Activated CD8-positive, alpha-beta memory T cell treated with anti-CD3 and anti-CD28 coated beads, Interleukin-2, amount 50 U/mL, for 4 hours (primary cell): ENCODE data around the gene MNT.
A peak's percentile ranks its signal among the peaks of the same experiment; 100 is the strongest.
"Not testable (repeated sequence)": the region's sequence is repeated elsewhere in the genome, so short reads cannot be mapped to it uniquely, and the experiment has no call there.

Source experiments
- DNase-seq: peaks from one replicate; pipeline ENCODE4 v3.0.0-alpha.2; 2020

Gene MNT, protein sequence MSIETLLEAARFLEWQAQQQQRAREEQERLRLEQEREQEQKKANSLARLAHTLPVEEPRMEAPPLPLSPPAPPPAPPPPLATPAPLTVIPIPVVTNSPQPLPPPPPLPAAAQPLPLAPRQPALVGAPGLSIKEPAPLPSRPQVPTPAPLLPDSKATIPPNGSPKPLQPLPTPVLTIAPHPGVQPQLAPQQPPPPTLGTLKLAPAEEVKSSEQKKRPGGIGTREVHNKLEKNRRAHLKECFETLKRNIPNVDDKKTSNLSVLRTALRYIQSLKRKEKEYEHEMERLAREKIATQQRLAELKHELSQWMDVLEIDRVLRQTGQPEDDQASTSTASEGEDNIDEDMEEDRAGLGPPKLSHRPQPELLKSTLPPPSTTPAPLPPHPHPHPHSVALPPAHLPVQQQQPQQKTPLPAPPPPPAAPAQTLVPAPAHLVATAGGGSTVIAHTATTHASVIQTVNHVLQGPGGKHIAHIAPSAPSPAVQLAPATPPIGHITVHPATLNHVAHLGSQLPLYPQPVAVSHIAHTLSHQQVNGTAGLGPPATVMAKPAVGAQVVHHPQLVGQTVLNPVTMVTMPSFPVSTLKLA

DNA sequence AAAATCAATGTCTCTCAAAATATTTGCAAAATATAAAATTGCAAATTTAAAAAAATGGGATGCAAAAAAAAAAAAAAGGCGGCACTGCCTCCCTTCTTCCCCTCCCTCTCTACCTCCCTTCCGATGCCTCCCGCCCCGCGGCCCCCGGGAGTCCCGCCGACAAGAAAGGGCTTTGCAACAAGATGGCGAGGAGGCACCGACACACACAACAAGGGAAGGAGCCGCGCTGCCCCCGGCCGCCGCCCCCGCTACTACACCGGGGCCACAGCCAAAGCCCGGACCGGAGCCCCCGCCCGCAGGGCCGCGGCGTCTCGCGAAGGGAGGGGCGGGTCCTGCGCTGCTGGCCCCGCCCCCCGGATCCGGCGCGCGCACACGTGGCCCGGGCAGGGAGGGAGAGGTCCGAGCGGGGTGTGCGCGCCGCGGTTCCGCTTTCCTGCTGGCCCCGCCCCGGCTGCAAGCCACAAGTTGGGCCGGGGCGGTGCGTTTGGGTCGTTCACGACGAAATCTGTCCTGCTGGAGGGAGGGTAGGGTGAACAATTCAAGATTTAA is at the start of gene MNT:
Gene MNT, minus strand, starts transcription at position 184 of the 549 bp plus-strand sequence. CDS start 348 bp downstream, outside the sequence.
- peak; percentile 92 for DNase-seq

DNA sequence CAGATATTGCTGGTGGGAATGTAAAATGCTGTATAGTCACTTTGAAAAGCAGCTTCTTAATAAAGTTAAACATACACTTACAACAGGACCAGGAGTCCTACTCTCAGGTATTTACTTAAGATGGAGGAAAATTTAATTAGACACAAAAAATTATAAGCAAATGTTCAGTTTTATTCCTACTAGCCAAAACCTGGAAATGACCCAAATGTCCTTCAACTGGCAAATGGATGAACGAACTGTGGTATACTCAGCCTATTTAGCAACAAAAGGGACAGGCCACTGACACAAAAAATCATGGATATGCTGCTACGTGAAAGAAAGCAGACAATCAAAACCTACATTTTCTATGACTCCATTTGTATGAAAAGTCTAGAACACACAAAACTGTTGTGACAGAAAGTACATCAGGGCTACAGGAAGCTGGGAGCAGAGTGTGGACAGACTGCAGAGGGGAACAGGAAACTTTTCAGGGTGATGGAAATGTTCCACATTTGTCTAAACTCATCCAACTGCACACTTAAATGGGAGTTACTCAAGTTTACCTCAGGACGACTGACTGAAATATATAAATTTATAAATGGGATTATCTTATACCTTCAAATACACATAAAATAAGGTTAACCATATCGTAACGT is 49.3 kb upstream of the MNT start:
- DNase-seq = no peak

DNA sequence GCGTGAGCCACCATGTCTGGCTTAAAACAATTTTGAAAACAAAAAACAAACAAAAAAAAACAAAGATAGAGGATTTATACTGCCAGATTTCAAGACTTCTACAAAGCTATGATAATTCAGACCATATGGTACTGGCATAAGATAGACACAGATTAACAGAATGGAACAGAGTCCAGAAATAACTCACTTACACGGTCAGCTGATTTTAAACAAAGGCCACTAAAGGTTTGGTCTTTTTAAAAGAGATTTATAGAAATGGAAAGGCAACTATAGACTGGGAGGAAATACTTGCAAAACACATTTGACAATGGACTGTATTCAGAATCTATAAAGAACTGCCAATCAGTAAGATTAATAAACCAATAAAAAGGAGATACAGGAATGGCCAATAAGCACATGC is 48.6 kb upstream of the MNT start:
- no peak for DNase-seq

DNA sequence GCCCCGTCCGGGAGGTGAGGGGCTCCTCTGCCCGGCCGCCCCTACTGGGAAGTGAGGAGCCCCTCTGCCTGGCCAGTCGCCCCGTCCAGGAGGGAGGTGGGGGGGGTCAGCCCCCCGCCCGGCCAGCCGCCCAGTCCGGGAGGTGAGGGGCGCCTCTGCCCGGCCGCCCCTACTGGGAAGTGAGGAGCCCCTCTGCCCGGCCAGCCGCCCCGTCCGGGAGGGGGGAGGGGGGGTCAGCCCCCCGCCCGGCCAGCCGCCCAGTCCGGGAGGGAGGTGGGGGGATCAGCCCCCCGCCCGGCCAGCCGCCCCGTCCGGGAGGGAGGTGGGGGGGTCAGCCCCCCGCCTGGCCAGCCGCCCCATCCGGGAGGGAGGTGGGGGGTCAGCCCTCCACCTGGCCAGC is 46.6 kb upstream of the MNT start:
- DNase-seq = not testable (repeated sequence)

DNA sequence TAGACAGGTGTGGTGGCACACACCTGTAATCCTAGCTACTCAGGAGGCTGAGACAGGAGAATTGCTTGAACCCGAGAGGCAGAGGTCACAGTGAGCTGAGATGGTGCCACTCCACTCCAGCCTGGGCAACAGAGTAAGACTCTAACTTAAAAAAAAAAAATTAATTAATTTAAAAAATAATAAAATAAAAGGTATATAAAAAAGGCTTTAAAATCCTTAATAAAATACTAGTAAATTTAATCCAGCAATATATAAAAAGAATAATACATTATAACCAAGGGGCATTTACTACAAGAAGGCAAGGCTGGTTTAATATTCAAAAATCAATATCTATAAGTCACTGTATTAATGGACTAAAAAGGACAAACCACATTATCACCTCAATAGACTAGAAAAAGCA is 44.8 kb upstream of the MNT start:
- DNase-seq = no peak

DNA sequence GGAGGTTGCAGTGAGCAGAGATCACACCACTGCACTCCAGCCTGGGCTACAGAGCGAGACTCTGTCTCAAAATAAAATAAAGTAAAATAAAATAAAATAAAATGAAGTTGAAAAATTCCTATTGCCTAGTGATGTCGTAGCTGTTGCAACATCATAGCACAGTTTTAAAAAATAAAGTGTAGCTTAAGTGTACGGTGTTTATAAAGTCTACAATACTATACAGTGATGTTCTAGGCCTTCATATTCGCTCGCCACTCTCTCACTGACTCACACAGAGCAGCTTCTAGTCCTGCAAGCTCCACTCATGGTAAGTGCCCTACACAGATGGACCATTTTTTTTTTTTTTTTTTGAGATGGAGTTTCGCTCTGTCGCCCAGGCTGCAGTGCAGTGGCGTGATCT is 43.5 kb upstream of the MNT start:
- no peak for DNase-seq

DNA sequence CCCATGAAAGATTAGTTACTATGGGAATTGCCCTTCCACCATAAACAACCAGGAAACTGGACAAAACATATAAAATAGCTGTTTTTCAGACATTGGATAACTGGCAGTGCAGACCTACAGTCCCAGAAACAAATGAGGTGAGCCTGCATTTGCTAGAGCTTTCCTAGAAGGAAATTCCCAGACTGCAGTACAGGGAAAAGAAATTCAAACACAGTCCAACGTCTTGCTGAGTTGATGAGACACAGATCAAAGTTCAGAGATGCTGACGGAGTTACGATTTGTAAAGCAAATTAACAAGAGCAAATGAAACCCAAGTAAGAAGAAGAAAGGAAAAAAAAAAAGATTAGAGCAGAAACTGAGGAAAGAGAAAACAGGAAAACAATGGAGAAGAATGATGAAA is 41.3 kb upstream of the MNT start:
- DNase-seq = no peak

DNA sequence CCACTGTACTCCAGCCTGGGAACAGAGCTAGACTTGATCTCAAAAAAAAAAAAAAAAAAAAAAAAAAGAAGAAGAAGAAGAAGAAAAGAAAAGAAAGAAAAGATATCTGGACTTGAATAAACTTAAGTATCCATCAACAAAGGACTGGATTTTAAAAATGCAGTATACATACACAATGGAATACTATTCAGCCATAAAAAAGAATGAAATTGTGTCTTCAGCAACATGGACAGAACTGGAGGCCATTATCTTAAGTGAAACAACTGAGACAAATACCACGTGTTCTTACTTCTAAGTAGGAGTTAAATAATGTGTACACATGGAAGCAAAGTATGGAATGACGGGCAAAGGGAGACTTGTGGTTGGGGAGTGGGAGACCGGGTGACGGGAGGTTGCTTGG is 40.1 kb upstream of the MNT start:
- DNase-seq = no peak

DNA sequence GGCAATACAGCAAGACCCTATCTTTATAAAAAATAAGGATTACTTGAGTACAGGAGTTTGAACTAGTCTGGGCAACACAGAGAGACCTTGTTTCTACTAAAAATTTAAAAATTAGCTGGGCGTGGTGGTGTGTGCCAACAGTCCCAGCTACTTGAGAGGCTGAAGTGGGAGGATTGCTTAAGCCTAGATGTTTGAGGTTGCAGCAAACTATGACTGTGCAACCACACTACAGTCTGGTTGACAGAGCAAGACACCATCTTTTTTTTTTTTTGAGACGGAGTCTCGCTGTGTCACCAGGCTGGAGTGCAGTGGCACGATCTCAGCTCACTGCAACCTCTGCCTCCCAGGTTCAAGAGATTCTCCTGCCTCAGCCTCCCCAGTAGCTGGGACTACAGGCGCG is 39.1 kb upstream of the MNT start:
- not testable (repeated sequence) for DNase-seq

DNA sequence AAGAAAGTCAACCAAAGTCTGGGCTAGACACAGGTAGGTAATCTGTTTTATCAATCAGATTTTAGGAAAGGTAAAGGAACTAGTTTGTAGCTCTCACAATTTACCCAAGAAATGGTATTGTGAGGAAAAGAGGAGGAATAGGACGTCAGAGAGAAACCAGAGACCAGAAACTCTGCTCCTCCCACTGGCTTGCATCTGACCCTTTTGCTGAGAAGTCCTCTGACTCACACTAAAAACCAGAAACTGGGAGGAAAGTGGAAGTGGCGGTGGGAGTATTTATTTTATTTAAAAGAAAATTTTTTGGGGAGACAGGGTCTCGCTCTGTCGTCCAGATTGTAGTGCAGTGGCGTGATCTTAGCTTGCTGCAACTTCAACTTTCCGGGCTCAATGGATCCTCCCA is 38.0 kb upstream of the MNT start:
- DNase-seq = no peak

DNA sequence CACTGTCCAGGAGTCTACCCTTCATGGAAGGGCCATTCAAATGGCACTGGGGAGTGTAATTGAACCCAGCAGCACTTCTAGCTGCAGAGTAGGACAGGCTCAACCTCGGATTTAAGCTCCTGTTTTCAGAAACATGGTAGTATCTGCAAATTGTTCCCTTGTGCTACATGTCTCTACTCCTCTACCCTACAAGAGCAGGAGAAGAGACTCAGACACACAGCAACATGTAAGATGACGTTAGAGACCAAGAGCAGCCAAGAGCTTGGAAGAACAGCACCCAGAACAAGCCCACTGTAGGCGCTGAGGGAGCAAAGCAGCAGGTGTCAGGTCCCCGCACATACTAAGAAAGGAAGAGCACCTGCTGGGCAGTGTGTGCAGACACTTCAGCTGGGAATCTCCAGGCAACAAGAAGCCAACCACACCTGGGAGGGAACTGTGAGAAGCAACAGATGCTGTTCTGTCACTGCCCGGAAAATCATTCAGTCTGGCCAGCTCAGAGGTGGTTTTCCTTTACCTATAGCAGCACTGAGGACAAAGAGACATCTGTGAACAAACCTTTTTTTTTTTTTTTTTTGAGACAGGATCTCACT is 35.6 kb upstream of the MNT start:
- no peak for DNase-seq

DNA sequence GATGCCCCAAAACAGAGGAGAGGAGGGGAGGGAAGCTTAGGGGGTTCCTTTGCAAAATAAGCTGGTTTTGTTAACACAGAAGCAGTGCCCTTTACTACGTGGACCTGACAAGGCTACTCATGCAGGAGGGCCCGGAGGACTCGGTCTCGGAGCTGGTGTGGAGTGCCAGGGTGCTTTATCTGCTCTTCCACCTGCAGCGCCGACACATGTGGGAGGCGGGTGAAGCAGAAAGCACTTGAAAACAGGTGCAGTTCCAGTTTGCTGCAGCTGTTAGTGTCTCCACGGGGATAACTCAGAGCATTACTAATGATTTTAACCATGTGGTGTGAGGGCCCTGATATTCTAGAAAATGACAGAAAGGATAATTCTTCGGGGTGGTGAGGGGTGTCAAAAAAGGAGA is 35.0 kb upstream of the MNT start:
- no peak for DNase-seq

DNA sequence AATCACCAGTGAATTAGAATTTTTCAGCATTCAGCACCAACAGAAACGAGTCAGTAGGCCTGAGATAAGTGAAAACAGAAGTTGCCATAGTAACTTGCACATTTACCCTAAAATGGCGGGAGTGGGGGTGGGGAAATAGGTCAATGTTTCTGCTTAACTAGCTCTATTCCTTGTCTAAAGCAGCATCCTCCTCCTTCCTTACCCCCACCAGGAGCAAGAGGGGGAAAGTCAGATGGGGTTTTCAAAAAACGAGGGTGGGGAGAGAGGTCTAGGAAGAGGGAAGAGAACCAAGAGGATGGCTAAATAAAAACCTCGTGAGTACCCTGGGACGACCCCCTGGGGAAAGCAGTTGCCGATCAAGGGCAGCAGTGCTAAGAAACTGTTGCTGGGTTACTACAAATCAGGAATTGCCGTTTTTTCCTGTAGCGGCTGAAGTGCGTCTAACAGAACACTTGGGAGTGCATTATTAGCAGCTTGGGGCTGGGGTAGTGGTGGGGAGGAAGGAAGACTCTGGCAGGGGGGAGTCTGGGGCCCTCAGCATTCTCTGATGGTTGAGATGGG is 34.4 kb upstream of the MNT start:
- DNase-seq = no peak

DNA sequence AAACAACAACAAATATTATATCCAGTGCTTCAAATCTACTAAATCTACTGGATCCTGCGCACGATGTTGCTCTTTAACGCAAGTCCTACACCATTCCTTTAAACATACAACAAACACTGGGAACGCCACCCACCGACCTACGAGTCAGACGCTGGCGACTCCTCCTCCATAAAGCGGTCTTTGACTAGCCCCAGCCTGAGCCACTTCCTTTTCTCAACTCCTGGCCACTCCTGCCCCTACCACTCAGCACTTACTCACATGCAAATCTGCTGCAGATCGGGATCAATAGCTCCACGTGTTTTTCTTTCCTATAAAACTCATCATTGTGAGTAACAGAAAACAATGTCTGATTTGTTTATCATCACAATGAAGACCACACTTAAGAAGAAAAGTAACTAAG is 32.8 kb upstream of the MNT start:
- DNase-seq = no peak

DNA sequence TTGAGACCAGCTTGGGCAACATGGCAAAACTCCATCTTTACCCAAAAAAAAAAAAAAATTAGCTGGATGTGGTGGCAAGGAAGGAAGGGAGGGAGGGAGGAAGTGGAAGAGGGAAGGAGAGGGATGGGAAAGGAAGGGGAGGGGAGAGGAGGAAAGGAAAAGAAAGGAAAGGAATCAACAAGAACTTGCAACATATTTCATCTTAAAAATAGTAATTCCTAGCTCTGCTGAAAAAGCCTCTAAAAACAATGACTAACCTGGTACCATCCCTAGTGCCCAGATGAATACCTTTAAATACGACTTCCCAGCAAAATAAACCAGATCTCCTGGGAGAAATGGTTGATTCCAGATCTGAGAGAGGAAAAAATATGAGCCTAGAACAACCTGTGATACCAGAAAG is 27.1 kb upstream of the MNT start:
- no peak for DNase-seq

DNA sequence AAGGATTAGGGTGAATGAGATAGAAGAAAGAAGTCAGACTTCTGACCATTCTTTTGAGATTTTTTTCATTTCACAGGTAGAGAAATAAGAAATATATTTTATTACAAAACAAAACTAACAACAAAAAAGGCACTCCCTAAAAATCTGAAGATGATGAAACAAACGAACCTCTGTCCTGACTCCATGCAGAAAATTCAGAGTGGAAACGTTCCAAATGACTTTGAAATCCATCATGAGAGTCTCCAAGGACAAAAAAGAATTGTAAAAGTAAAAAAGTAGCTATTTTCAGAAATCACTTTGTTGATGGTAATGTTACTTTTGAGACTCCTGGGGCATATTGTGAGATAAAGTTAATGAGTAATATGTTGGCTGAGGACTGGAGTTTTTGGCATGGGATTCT is 26.4 kb upstream of the MNT start:
- no peak for DNase-seq

DNA sequence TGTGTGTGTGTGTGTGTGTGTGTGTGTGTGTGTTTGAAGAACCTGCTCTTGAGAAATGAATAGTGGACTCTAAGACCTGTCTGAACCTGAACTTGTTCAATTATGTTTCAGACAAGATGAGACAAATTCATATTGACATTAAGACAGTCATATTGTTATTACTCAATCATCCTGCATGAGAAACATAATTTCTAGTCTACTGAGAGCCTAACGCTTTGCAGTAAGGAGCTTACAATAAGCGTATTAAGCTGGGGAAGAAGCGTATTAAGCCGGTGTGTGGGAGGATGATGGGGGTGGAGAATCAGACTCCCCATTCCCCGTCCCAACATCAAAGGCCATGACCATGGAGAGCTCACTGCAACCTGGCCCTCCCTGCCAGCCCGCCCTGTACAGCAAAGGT is 22.4 kb upstream of the MNT start:
- DNase-seq = no peak

DNA sequence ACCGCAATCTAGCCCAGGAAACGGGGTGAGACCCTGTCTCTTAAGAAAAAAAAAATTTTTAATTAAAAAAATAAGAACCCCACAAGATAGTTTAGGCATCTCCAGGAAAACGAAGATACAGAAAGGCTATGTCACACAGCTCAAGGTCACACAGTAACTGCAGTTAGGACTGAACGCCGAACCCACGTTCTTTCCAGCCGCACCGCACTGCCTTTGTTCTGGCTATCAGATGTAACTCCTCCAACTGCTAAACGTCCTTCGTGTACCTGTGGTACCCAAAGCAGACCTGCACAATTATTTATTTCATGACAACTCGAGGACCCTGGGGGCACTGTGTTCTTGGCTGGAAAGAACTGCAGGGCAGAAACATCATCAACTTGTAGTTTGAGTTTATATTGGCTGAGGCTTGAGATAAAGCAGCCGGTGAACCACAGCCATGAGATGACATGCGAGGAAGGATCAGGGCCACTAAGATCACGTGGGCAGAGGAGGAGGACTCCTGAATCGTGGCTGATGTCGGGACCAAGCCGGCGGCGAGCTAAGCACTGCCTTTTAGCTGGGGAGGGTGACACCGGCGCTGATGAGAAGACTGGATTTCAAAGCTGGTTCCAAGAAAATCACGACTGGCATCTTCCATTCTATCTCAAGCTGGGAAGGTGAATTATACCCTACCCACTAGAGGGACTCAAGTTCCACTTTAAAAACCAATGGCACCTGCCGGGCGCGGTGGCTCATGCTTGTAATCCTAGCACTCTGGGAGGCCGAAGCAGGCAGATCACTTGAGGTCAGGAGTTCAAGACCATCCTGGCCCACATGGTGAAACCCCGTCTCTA is 20.7 kb upstream of the MNT start:
- no peak for DNase-seq

DNA sequence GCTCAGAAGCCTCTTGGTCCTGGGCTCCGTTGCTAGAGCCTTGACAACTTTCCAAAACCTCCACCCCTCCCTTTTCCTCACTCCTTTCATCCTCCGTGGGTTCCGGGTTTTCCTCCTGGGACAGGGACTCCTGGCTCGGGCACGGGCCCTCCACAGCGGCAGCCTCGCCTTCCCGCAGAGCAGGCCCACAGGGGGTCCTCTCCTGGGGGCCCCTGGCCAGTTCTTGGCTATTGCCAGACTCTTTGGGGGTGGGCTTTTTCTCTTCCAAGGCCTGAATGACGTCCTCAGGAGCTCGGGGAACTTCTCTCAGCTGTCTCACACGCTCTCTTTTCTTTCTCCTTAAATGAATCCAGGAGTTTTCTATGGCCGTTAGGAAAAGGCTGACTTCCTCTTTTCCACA is 19.3 kb upstream of the MNT start:
- no peak for DNase-seq

DNA sequence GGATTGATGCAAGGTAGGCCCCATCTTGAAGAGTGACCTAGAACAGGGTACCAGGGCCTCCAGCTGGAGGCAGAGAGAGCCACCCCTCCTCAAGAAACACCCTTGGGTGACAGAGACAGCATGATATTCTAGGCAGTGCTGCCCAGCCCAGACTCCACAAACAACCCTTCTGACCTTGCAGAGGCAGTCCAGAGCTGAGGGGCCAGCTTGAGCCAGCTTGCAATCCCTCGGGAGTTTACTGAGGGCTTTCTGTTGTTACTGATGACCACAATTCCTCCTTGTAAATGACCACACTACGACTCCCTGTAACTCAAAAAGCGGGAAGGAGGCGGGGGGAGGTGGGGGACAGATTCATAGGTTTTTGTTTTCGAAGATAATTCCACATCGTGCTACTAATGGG is 18.6 kb upstream of the MNT start:
- DNase-seq = no peak

DNA sequence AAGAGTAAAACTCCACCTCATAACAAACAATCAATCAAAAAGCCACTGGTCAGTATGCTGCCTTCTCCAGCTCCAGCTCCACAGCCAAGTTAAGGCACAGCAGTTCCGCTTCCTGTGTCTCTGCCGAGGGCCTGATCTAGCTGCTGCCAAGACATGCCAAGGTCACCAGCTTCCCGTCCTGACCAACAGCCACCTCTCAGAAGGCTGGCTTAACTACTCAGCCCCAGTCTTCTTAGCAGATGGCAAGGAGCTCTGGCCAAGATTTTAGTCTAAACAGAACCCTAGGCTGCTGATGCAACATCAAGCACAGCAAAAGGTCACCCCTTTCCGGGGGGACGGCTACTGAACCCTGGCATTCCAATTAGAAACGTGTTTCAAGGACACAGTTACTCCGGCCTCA is 17.7 kb upstream of the MNT start:
- no peak for DNase-seq

DNA sequence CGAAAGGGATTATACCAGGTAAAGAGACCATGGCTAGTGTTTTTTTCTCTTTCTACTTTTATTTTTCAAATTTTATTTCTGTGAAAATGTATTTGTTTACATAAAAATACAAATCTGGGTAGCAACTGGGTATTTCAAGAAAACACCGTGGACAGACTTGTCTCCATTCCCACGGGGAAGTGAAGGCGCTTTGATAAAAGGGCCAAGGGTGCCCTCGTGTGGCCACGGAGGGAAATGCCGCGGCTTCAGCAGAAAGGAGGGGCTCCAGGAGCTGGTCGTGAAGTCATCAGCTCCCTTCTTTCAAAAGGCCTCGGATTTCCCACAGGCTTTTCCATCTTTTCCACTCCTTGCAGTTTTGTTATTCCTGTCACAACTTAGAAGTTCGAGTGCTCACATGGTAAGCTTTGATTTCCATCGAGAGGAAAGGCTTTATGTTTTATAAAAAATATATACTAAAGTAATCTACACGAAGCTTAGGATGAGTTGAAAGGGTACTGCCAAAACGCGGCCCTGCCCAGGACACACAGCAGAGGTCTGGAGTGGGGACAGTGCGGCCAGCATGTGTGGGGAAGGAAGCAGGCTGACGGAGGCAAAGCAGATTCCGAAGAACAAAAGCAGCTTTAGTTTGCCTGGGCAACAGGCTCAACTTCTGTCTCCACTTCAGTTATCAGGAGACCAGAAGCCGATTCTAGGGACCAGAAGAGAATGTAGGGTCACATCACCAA is 15.3 kb upstream of the MNT start:
- peak; percentile 91 for DNase-seq
